Osteoblast (primary cell): ENCODE results near the gene NFS1. TPM values are rescaled to one million over a fixed set of nuclear protein-coding genes. Genes with fewer than 3 reads are reported as not detected.

Experiments used
- DNase-seq: peaks from one replicate; pipeline ENCODE4 v3.0.0; 2011; ENCODE audit warnings: low spot score, mixed read lengths; ENCODE audit not compliant: insufficient read length; ENCODE audit errors: missing footprints
- H2AFZ ChIP-seq: 2 replicates; pipeline ENCODE4 v1.6.0; 2011; ENCODE audit warnings: mild to moderate bottlenecking, low read length
- H3K27ac ChIP-seq: 2 replicates; pipeline ENCODE4 v1.5.1; 2011; ENCODE audit warnings: mild to moderate bottlenecking, low read depth, low read length, moderate library complexity
- H3K27me3 ChIP-seq: 2 replicates; pipeline ENCODE4 v1.6.0; 2012; ENCODE audit warnings: mild to moderate bottlenecking, control low read depth, inconsistent platforms, low read length, moderate library complexity; ENCODE audit not compliant: insufficient read depth
- H3K36me3 ChIP-seq: 2 replicates; pipeline ENCODE4 v1.5.1; 2011; ENCODE audit warnings: mild to moderate bottlenecking, low read length, control low read depth, moderate library complexity; ENCODE audit not compliant: insufficient read depth
- H3K4me1 ChIP-seq: 2 replicates; pipeline ENCODE4 v1.5.1; 2011; ENCODE audit warnings: mild to moderate bottlenecking, low read length, control low read depth, moderate library complexity; ENCODE audit not compliant: insufficient read depth
- H3K4me2 ChIP-seq: 2 replicates; pipeline ENCODE4 v1.6.0; 2011; ENCODE audit warnings: mild to moderate bottlenecking, low read length; ENCODE audit not compliant: insufficient read depth
- H3K4me3 ChIP-seq: fragments of 200-600 bp; sonication (generic); 3 replicates; pipeline ENCODE4 v1.5.1; 2012; ENCODE audit warnings: mild to moderate bottlenecking, low read length, inconsistent platforms; ENCODE audit not compliant: insufficient read depth
- H3K79me2 ChIP-seq: 2 replicates; pipeline ENCODE4 v1.6.0; 2012; ENCODE audit warnings: mild to moderate bottlenecking, low read length, control low read depth, inconsistent platforms; ENCODE audit not compliant: insufficient read depth
- H3K9me3 ChIP-seq: 2 replicates; pipeline ENCODE4 v1.5.1; 2011; ENCODE audit warnings: low read depth, low read length, control low read depth
- H4K20me1 ChIP-seq: 2 replicates; pipeline ENCODE4 v1.6.0; 2012; ENCODE audit warnings: mild to moderate bottlenecking, low read length, control low read depth; ENCODE audit not compliant: insufficient read depth
- total RNA-seq: library from RNA; depleted of rRNA; stranded (reverse); fragments of >200 nt; gene quantifications from 2 replicates; pipeline ENCODE4 v1.2.3, GENCODE V29; 2012
- TF ChIP-seq, protein P1 (sequence below): IDR thresholded peaks from 2 replicates; pipeline ENCODE4 v1.5.1; 2011; ENCODE audit warnings: mild to moderate bottlenecking, low read depth, low read length, moderate library complexity; ENCODE audit errors: extremely low read depth

NFS1 gene
- total RNA-seq, 1 donor: 21.7 TPM

DNA sequence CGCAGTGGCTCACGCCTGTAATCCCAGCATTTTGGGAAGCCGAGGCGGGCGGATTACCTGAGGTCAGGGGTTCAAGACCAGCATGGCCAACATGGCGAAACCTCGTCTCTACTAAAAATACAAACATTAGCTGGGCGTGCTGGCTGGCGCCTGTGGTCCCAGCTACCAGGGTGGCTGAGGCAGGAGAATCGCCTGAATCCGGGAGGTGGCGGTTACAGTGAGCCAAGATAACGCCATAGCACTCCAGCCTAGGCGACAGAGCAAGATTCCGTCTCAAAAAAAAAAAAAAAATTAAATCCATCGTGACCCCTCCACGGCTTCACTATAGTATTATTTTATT, 33.2 kb downstream of the NFS1 start:
- H3K4me1 ChIP-seq: peaks cover 28% of the 10 kb centered on the region
- TF ChIP-seq, protein P1, sequence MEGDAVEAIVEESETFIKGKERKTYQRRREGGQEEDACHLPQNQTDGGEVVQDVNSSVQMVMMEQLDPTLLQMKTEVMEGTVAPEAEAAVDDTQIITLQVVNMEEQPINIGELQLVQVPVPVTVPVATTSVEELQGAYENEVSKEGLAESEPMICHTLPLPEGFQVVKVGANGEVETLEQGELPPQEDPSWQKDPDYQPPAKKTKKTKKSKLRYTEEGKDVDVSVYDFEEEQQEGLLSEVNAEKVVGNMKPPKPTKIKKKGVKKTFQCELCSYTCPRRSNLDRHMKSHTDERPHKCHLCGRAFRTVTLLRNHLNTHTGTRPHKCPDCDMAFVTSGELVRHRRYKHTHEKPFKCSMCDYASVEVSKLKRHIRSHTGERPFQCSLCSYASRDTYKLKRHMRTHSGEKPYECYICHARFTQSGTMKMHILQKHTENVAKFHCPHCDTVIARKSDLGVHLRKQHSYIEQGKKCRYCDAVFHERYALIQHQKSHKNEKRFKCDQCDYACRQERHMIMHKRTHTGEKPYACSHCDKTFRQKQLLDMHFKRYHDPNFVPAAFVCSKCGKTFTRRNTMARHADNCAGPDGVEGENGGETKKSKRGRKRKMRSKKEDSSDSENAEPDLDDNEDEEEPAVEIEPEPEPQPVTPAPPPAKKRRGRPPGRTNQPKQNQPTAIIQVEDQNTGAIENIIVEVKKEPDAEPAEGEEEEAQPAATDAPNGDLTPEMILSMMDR: no peak
- no peak overlapping the region for H3K4me2 ChIP-seq
- peaks cover 34% of the 10 kb centered on the region for H4K20me1 ChIP-seq
- no peak overlapping the region for H3K4me3 ChIP-seq
- H3K9me3 ChIP-seq: no peaks in the 10 kb centered on the region
- no peak overlapping the region for H2AFZ ChIP-seq
- DNase-seq: no peak
- no peaks in the 10 kb centered on the region for H3K27me3 ChIP-seq
- H3K79me2 ChIP-seq: peaks cover 42% of the 10 kb centered on the region
- H3K27ac ChIP-seq: no peak overlapping the region
- peaks cover 25% of the 10 kb centered on the region for H3K36me3 ChIP-seq

DNA sequence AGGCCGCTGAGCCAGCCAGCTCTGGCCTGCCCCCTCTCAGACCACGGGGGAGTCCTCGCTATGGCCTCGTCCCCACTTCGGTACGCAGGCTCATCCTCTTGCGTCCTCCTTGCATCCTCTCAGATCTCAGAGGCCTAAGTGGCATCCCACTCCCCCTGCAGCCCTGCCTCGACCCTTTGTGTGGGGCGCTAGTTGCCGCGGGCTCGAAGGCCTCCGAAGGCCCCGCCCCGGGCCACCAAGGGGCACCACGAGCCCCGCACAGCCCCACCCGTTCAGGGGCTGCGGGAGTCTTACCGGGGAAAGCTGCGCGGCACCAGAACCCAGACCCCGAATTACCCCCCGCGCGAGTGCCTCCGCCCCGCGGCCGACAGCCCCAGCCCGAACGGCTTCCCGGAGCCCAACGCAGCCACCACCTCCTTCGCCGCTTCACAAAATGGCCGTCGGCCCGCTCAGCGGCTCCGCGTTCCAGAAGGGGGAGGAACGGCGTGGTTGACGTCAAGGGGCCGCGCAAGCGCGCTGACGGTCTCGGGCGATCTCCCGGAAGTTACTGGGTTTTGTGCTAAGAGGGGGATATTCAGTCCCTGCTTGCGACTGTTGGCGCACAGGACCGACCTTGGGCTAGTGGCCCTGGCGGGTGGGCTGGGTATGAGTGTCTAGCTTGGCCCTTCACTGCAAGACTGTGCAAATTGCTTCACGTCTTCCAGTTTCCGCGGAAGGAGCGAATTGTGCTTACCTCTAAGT, 34.5 kb downstream of the NFS1 start, which contains the start of the genes CPNE1 and RBM12:
Gene CPNE1, minus strand, starts transcription at position 435 of the 741 bp plus-strand sequence. CDS start 31,977 bp downstream, outside the sequence.
Gene RBM12, minus strand, starts transcription at position 435 of the 741 bp plus-strand sequence. CDS start 9,578 bp downstream, outside the sequence.
- peak within 1 kb of the TSS; percentile 100 for H3K4me2 ChIP-seq
- H3K4me3 ChIP-seq: peak within 1 kb of the TSS; percentile 99
- no peaks in the 10 kb centered on the region for H3K9me3 ChIP-seq
- peaks cover 55% of the 10 kb centered on the region for H3K79me2 ChIP-seq
- H4K20me1 ChIP-seq: peaks cover 46% of the 10 kb centered on the region
- H2AFZ ChIP-seq: peak within 1 kb of the TSS; percentile 91
- peak within 1 kb of the TSS; percentile 98 for H3K27ac ChIP-seq
- H3K4me1 ChIP-seq: peaks cover 28% of the 10 kb centered on the region
- DNase-seq: peak; percentile 99
- peaks cover 14% of the 10 kb centered on the region for H3K36me3 ChIP-seq
- TF ChIP-seq, protein P1: no peak
- H3K27me3 ChIP-seq: no peaks in the 10 kb centered on the region

DNA sequence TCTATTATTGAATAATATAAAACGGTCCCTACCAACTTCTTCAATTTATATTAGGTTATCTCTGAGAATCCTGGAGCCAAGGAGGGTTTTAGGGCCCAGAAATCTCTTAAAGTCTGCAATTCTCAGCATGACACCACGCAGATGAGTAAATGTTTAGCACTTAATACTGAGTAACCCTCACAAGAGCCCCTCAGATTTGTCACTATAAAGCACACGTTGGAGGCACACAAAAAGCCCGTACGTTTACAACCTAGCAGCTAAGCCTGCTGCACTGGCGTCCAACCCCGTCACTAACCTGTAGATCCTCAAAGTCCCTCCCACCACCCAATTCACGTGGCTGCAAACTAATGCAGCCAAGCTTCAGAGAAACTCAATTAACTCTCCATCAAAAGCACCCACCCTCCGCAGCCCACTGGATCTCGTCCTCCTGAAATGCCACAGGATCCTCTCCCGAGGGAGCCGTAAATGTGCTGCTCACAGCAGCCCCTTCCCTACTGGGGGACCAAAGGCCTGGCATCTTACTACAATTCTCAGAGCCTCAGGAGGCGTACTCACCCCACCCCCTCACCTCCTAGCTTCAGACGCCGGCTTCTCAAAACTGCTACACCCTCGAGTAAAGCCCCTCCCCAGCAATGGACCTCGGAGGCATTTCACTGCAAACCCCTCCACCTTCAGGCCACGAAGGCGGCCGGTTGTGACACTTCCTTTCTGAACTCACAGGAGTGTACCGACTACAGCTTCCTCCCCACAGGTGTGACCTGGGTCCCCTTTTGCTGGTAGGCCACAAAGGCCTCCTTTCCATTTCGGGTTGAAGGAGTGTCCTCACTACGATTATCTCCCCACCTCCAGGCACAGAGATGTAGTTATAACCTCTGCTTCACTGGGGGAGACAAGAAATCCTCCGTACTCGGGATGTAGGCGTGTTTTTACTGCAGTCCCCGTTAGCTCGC, 35.4 kb downstream of the NFS1 start:
- H3K4me1 ChIP-seq: peaks cover 28% of the 10 kb centered on the region
- H3K27ac ChIP-seq: peak overlapping the region; percentile 98
- H4K20me1 ChIP-seq: peaks cover 53% of the 10 kb centered on the region
- H3K9me3 ChIP-seq: no peaks in the 10 kb centered on the region
- H2AFZ ChIP-seq: peak overlapping the region; percentile 91
- H3K27me3 ChIP-seq: no peaks in the 10 kb centered on the region
- peaks cover 63% of the 10 kb centered on the region for H3K79me2 ChIP-seq
- H3K36me3 ChIP-seq: peaks cover 7% of the 10 kb centered on the region
- H3K4me2 ChIP-seq: peak overlapping the region; percentile 100
- peak overlapping the region; percentile 99 for H3K4me3 ChIP-seq
- peak; percentile 71 for DNase-seq
- TF ChIP-seq, protein P1: no peak
